ENCODE results near the gene HAUS5.
A peak's percentile ranks its signal among the peaks of the same experiment; 100 is the strongest.

Gene HAUS5

DNA sequence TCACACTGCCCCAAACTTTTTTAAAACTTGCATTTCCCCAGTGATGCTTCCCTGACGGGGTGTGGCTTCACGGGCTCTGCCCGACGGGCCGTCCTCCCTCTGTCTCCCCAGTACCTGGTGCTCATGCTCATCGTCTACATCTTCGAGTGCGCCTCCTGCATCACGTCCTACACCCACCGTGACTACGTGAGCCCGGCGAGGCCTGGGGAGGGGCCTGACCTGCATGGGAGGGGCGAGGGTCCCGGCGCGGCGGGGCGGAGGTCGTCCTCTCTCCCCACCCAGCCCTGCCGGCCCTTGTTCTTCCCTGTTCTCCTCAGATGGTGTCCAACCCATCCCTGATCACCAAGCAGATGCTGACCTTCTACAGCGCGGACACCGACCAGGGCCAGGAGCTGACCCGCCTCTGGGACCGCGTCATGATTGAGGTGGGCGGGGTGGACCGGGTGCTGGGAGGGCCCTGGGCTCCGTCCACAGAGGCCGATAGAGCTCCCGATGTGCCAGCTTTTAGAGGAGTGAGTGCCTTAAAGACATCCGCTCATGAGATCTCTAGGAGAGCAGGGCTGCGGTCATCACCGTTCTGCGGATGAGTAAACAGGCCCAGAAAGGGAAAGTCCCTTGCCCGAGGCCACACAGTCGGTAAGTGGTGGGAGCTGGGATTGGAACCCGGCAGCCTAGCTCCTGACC is 60.7 kb downstream of the HAUS5 start:
- DNase-seq: peak; percentile 34

Measured in activated T-cell treated with anti-CD3 and anti-CD28 coated beads, Interleukin-2, amount 50 U/mL, for 1 hour (primary cell).